Activated naive CD8-positive, alpha-beta T cell (primary cell): ENCODE data around the gene THPO.

Experiments
- H3K27ac Mint-ChIP-seq: one replicate; pipeline ENCODE4 v1.8.0; 2021; ENCODE audit warnings: mixed read lengths
- H3K27me3 Mint-ChIP-seq: one replicate; pipeline ENCODE4 v1.8.0; 2021; ENCODE audit warnings: mixed read lengths
- H3K36me3 Mint-ChIP-seq: one replicate; pipeline ENCODE4 v1.8.0; 2021; ENCODE audit warnings: mixed read lengths
- H3K4me1 Mint-ChIP-seq: one replicate; pipeline ENCODE4 v1.8.0; 2021; ENCODE audit warnings: low read depth, mixed read lengths
- H3K4me3 Mint-ChIP-seq: one replicate; pipeline ENCODE4 v1.8.0; 2021; ENCODE audit warnings: mild to moderate bottlenecking, mixed read lengths
- H3K9me3 Mint-ChIP-seq: one replicate; pipeline ENCODE4 v1.8.0; 2021; ENCODE audit warnings: low read depth, mixed read lengths

THPO gene

GRCh38 chr3:184379358-184380184, 1.6 kb upstream of the THPO start, which contains the start of gene CHRD:
CHRD (plus strand) TSS chr3:184380054; CDS start chr3:184380319, 265 bp downstream.
- Mint-ChIP-seq H3K36me3 (no peaks in the 10 kb centered on the region), H3K4me3 (peak within 1 kb of the TSS; percentile 82), H3K9me3 (no peaks in the 10 kb centered on the region), H3K27ac (no peak within 1 kb of the TSS), H3K27me3 (peaks cover 15% of the 10 kb centered on the region), H3K4me1 (peaks cover 5% of the 10 kb centered on the region)

DNA sequence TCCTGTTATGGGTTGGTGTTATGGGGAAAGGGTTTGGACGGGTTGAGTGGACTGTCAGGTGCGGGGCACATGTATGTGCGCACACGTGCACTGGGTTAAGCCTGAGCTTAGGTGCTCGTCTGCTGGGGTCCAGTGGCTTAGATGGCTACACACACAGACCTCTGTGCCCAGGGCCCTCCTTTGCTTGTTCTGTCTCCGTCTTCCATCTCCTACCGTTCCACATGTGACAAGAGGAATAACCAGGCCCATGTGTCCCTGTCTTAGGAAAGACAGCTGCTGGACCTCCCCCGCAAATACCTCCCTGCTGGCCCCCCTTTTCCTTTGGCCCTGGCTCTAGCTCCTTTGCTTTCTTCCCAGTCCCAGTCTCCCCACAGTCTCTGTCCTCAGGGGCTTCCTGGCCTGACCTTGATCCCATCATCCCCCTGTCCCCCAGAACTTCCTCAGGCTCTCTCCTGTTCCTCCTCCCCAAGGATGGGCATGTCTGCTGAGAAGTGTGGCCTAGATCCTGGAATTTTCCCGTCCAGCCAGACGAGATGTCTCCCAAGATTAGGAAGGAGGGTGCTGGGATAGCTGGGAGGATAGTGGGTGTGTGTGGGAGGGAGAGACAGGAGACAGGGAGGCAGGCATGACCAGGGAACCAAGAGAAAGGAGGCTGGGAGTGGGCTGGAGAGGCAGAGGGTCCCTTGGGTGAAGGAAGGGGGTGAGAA, 797 bp upstream of the THPO start:
- Mint-ChIP-seq H3K9me3 (no peaks in the 10 kb centered on the region), H3K36me3 (no peaks in the 10 kb centered on the region), H3K4me1 (peaks cover 5% of the 10 kb centered on the region), H3K27ac (no peak overlapping the region), H3K27me3 (peaks cover 10% of the 10 kb centered on the region), H3K4me3 (peak overlapping the region; percentile 80)

- no peak overlapping the region for H3K27ac Mint-ChIP-seq
- peaks cover 5% of the 10 kb centered on the region for H3K4me1 Mint-ChIP-seq
- H3K27me3 Mint-ChIP-seq: peaks cover 10% of the 10 kb centered on the region
- no peaks in the 10 kb centered on the region for H3K9me3 Mint-ChIP-seq
- H3K36me3 Mint-ChIP-seq: no peaks in the 10 kb centered on the region
- H3K4me3 Mint-ChIP-seq: no peak overlapping the region
These were observed 633 bp downstream of the THPO start for GRCh38 chr3:184377374-184377773.

- peaks cover 8% of the 10 kb centered on the region for H3K27me3 Mint-ChIP-seq
- no peak overlapping the region for H3K27ac Mint-ChIP-seq
These were observed 2.1 kb downstream of the THPO start for GRCh38 chr3:184375747-184376461.

DNA sequence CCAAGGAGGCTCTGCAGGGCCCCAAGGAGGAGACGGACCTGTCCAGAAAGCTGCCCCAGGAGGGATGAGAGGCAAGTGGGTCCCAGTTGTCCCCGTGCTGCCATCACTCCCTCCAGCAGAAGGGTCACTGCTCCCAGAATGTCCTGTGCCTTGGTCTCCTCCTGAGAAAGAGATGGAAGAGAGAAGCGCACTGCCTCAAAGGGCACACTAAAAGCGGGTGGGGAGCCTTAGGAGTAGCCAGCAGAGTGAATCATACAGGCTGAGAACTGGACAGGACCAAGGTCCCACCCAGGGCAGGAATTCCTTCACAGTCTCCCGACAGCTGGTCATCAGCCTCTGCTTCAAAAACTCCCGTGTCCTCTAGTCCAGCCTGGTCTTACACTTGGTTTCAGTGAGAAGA, 4.6 kb downstream of the THPO start:
- peaks cover 4% of the 10 kb centered on the region for H3K4me1 Mint-ChIP-seq
- H3K27me3 Mint-ChIP-seq: no peaks in the 10 kb centered on the region

More at GRCh38 chr3:184375747-184376461, 2.1 kb downstream of the THPO start:
- Mint-ChIP-seq H3K9me3 (no peaks in the 10 kb centered on the region), H3K4me1 (peaks cover 8% of the 10 kb centered on the region), H3K36me3 (no peaks in the 10 kb centered on the region), H3K4me3 (no peak overlapping the region)

DNA sequence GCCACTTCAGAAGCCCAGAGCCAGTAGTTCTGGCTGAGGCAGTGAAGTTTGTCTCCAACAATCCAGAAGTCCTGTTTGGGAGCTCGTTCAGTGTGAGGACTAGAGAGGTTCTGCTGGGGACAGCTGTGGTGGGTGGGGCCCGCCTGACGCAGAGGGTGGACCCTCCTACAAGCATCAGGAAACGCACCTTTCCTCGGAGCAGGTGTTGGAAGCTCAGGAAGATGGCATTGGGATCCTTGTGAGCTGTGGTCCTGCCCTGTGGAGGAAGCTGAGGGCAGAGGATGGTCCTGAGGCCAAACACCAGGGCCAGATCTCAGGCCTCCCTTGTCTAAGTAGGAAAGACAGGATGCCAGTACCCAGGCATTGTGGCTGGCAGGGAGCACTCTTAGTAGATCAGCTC, 5.1 kb downstream of the THPO start:
- Mint-ChIP-seq H3K4me1 (peaks cover 4% of the 10 kb centered on the region), H3K36me3 (no peaks in the 10 kb centered on the region), H3K27ac (no peak overlapping the region), H3K9me3 (no peaks in the 10 kb centered on the region), H3K27me3 (no peaks in the 10 kb centered on the region), H3K4me3 (no peak overlapping the region)

More for the DNA sequence above, 4.6 kb downstream of the THPO start:
- H3K4me3 Mint-ChIP-seq: no peak overlapping the region
- no peaks in the 10 kb centered on the region for H3K36me3 Mint-ChIP-seq
- H3K9me3 Mint-ChIP-seq: no peaks in the 10 kb centered on the region
- no peak overlapping the region for H3K27ac Mint-ChIP-seq

DNA sequence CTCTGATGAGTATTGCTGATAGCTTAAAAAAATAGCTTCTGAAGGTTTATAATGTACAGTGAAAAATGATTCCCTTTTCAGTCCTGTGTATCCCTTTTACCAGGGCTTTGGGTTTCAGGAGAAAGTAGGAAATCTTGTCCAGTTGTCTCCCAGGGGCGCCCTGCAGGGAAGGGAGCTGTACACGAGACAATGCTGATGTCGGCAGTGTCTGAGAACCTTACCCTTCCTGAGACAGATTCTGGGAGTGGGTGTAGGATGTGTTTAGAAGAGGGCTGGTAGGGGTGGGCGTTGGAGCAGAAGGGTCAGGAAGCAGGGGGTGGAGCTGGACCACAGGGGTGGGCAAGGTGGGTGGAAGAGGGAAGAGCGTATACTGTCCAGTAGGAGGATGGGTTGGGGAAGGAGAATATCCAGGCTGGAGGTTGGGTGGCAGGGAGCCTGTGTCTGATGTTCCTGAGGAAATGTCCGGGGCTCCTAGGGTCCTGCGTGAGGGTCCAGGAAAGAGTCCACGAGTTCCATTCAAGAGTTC, 5.6 kb downstream of the THPO start:
- Mint-ChIP-seq H3K27ac (no peak overlapping the region), H3K4me1 (peaks cover 4% of the 10 kb centered on the region), H3K4me3 (no peak overlapping the region), H3K9me3 (no peaks in the 10 kb centered on the region), H3K27me3 (no peaks in the 10 kb centered on the region), H3K36me3 (no peaks in the 10 kb centered on the region)

GRCh38 chr3:184371570-184372018, 6.4 kb downstream of the THPO start:
- Mint-ChIP-seq H3K27me3 (no peaks in the 10 kb centered on the region), H3K4me1 (peaks cover 7% of the 10 kb centered on the region), H3K36me3 (no peaks in the 10 kb centered on the region), H3K4me3 (no peak overlapping the region), H3K27ac (no peak overlapping the region), H3K9me3 (no peaks in the 10 kb centered on the region)

DNA sequence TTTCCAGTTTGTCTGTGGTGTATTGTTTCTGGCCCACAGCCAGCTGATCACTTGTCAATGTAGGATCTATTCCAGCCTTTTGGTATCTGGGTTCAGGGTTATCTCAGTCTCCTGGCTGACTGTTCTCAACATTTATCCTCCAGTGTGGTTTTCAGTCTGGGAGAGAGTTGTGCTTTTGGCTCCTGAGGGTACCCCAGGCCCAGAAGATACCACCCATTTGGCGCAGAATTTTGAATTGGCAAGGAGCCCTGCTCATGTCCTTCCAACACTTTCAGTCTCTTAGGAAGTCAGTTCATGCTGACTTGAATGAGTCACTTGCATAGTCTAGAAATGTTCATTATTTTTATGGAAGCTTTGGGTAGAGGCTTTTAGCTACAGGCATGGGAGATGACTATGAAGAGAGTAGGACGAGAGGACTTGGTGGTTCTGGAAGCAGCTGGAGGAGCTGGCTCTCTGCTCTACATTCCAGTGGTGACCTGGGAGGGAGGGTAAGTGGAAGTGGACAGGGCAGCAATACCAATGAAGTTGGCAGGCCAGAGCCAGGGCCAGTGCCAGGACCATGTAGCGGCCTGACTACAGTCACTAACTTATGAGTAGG, 9.3 kb downstream of the THPO start:
- Mint-ChIP-seq H3K27ac (peak overlapping the region; percentile 51), H3K4me1 (peaks cover 25% of the 10 kb centered on the region), H3K9me3 (no peaks in the 10 kb centered on the region), H3K27me3 (no peaks in the 10 kb centered on the region), H3K4me3 (no peak overlapping the region), H3K36me3 (peaks cover 8% of the 10 kb centered on the region)

- Mint-ChIP-seq H3K27ac (no peak overlapping the region), H3K27me3 (no peaks in the 10 kb centered on the region), H3K4me3 (no peak overlapping the region), H3K36me3 (peaks cover 8% of the 10 kb centered on the region), H3K4me1 (peaks cover 29% of the 10 kb centered on the region), H3K9me3 (no peaks in the 10 kb centered on the region)
These were observed 9.9 kb downstream of the THPO start for GRCh38 chr3:184368116-184368515.

DNA sequence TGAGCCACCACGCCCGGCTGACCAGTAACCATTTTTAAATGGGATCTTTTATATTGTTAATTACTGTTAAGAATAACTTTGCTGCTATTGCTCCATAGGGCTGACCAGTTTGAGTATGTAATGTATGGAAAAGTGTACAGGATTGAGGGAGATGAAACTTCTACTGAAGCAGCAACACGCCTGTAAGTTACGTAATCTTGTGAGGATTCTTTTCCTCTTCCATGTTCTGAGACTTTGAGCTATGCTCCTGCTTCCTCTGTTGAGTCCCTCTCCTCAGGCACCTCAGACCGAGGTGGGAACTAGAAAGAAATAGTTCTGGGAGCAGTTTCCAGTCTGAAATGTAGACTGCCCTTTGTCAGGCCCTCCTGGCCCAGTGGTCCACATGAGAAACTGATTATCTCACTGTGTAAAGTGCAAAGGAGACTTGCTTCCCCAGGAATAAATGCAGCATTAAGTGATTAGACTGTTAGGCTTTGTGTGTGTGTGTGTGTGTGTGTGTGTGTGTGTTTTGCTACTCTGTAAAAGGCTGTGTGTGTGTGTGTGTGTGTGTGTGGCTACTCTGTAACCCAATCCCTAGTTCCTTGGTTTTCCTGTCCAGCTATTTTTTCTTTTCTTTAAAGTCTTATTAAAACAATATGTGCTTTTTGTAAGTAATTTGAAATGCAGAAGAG, 11.3 kb downstream of the THPO start:
- peaks cover 8% of the 10 kb centered on the region for H3K36me3 Mint-ChIP-seq

GRCh38 chr3:184362668-184363546, 15.1 kb downstream of the THPO start:
- Mint-ChIP-seq H3K27me3 (no peaks in the 10 kb centered on the region), H3K4me3 (peak overlapping the region; percentile 99), H3K4me1 (peaks cover 30% of the 10 kb centered on the region), H3K27ac (peak overlapping the region; percentile 98), H3K9me3 (no peaks in the 10 kb centered on the region), H3K36me3 (peaks cover 8% of the 10 kb centered on the region)

More for the DNA sequence above, 11.3 kb downstream of the THPO start:
- Mint-ChIP-seq H3K4me3 (peak overlapping the region; percentile 14), H3K27ac (peak overlapping the region; percentile 34), H3K27me3 (no peaks in the 10 kb centered on the region), H3K4me1 (peaks cover 28% of the 10 kb centered on the region), H3K9me3 (no peaks in the 10 kb centered on the region)

GRCh38 chr3:184361932-184362667, 15.9 kb downstream of the THPO start:
- no peaks in the 10 kb centered on the region for H3K27me3 Mint-ChIP-seq

More at GRCh38 chr3:184361932-184362667, 15.9 kb downstream of the THPO start:
- Mint-ChIP-seq H3K9me3 (no peaks in the 10 kb centered on the region), H3K36me3 (peaks cover 8% of the 10 kb centered on the region), H3K4me1 (peaks cover 30% of the 10 kb centered on the region), H3K4me3 (peak overlapping the region; percentile 99), H3K27ac (peak overlapping the region; percentile 92)
